ENCODE data around the gene FGF4. TPM values are rescaled to one million over a fixed set of nuclear protein-coding genes. Genes with fewer than 3 reads are reported as not detected.

The FGF4 gene
- total and polyA plus RNA-seq, 7 donors: not detected

DNA sequence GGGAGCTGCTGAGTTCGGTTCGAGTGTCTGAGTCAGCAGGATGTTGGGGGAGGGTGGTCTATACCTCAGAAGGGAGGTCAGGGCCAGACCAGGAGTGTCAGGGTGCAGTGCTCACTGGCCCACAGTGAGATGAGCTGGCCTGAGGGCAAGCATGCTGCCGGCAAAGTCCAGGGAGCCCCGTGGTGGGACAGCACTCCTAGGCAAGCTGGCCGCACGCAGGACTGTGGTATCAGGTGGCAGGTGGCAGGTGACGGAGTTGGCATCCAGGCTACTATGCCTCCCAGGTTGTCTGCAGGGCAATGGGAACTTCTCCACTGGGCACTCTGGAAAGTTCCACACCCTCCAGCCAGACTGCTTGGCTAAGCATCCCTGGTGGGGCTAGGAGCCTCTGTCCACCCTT is 39.3 kb upstream of the FGF4 start:
- no peaks in the 10 kb centered on the region for H3K4me1 ChIP-seq
- intact Hi-C loops (cut with DNase I): no loop called here
- H3K4me3 ChIP-seq: no peak overlapping the region
- 76 to 84% (median 81%) methylated on average over 7 of the region's 7 CpGs for WGBS, 3 donors
- H3K27me3 ChIP-seq (ENCODE audit: insufficient read depth in 3 of 3, low read length in 2 of 3): peaks cover 6 to 40% (median 29%) of the 10 kb centered on the region in 3 donors
- no peaks in the 10 kb centered on the region for H3K9me3 ChIP-seq
- H3K36me3 ChIP-seq (ENCODE audit: insufficient read depth in 1 of 2, low read depth in 1 of 2): no peaks in the 10 kb centered on the region
- ATAC-seq: no peak
- TF ChIP-seq, protein P1, sequence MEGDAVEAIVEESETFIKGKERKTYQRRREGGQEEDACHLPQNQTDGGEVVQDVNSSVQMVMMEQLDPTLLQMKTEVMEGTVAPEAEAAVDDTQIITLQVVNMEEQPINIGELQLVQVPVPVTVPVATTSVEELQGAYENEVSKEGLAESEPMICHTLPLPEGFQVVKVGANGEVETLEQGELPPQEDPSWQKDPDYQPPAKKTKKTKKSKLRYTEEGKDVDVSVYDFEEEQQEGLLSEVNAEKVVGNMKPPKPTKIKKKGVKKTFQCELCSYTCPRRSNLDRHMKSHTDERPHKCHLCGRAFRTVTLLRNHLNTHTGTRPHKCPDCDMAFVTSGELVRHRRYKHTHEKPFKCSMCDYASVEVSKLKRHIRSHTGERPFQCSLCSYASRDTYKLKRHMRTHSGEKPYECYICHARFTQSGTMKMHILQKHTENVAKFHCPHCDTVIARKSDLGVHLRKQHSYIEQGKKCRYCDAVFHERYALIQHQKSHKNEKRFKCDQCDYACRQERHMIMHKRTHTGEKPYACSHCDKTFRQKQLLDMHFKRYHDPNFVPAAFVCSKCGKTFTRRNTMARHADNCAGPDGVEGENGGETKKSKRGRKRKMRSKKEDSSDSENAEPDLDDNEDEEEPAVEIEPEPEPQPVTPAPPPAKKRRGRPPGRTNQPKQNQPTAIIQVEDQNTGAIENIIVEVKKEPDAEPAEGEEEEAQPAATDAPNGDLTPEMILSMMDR (IDR thresholded peaks at IDR 0.05): no peak
- no peak overlapping the region for H3K27ac ChIP-seq
- DNase-seq: no peak

DNA sequence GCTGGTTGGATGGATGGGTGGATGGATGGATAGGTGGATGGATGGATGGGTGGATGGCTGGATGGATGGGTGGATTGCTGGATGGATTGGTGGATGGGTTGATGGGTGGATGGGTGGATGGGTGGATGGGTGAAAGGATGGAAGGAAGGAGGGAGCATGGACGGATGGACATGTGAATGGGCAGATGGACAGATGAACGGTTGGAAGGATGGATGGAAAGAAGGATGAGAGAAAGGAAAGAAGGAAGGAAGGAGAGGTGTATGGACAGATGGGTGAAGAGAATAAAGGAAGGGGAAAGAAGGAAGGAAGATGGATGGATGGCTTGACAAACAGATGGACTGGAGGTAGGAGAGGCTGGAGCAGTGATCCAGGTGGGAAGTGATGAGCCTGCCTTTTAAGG is 38.7 kb upstream of the FGF4 start:
- no peaks in the 10 kb centered on the region for H3K4me1 ChIP-seq
- no peaks in the 10 kb centered on the region for H3K36me3 ChIP-seq (ENCODE audit: insufficient read depth in 1 of 2, low read depth in 1 of 2)
- H3K27me3 ChIP-seq (ENCODE audit: insufficient read depth in 3 of 3, low read length in 2 of 3): peaks cover 6 to 36% (median 29%) of the 10 kb centered on the region in 3 donors
- H3K27ac ChIP-seq: no peak overlapping the region
- intact Hi-C loops (cut with DNase I): no loop called here
- WGBS, 3 donors: 83 to 96% (median 95%) methylated on average over 2 of the region's 2 CpGs
- no peak for ATAC-seq
- no peak overlapping the region for H3K4me3 ChIP-seq
- H3K9me3 ChIP-seq: no peaks in the 10 kb centered on the region
- TF ChIP-seq, protein P1 (IDR thresholded peaks at IDR 0.05): no peak
- DNase-seq: no peak

DNA sequence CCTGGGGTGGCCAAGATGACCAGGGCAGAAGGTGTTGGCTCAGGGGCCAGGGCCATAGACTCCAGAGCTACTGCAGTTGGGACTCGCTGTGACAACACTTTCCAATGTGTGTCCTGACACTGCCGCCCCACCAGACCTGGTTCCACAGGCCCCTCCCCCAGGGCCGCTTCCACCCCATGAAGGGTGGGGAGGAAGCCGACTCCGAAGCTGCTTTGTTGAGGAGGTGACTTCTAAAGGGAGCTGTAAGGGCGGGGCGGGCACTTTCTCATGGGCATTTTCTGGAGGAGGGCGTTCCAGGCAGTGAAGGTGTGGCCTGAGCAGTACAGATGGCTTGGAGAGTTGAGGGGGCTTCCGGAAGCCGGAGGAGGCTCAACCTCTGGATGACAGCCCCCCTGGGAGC is 37.8 kb upstream of the FGF4 start:
- intact Hi-C loops (cut with DNase I): no loop called here
- H3K36me3 ChIP-seq (ENCODE audit: insufficient read depth in 1 of 2, low read depth in 1 of 2): no peaks in the 10 kb centered on the region
- peaks cover 0 to 33% (median 22%) of the 10 kb centered on the region in 3 donors for H3K27me3 ChIP-seq (ENCODE audit: insufficient read depth in 3 of 3, low read length in 2 of 3)
- TF ChIP-seq, protein P1 (IDR thresholded peaks at IDR 0.05): no peak
- no peaks in the 10 kb centered on the region for H3K9me3 ChIP-seq
- WGBS, 3 donors: 64 to 73% (median 72%) methylated on average over 10 of the region's 10 CpGs
- no peak overlapping the region for H3K27ac ChIP-seq
- no peak overlapping the region for H3K4me3 ChIP-seq
- no peaks in the 10 kb centered on the region for H3K4me1 ChIP-seq
- ATAC-seq: no peak
- no peak for DNase-seq

DNA sequence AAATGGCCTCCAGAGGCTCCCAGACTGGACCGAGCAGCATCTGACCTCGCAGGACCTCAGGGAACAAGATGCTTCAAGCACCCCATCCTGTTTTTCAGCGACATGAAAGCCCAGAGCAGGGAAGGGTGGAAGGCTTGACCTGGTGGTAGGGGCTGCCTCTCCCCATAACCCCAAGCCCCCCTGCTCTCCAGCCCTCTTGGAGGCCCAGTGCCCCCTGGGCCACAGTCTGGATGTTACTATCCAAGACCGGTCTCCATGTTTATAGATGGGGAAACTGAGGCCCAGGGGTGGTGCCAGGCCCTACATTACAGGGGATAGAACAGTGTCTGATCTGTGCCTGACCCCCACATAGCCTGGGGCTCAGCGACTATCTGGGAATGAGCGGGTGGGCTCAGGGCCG is 37.1 kb upstream of the FGF4 start:
- H3K36me3 ChIP-seq (ENCODE audit: insufficient read depth in 1 of 2, low read depth in 1 of 2): no peaks in the 10 kb centered on the region
- DNase-seq (no peak), ATAC-seq (no peak)
- TF ChIP-seq, protein P1 (IDR thresholded peaks at IDR 0.05): no peak
- H3K9me3 ChIP-seq: no peaks in the 10 kb centered on the region
- no peaks in the 10 kb centered on the region for H3K4me1 ChIP-seq
- H3K27ac ChIP-seq: no peak overlapping the region
- intact Hi-C loops (cut with DNase I): no loop called here
- 86 to 90% (median 87%) methylated on average over 7 of the region's 7 CpGs for WGBS, 3 donors
- no peak overlapping the region for H3K4me3 ChIP-seq
- peaks cover 0 to 29% (median 16%) of the 10 kb centered on the region in 3 donors for H3K27me3 ChIP-seq (ENCODE audit: insufficient read depth in 3 of 3, low read length in 2 of 3)

DNA sequence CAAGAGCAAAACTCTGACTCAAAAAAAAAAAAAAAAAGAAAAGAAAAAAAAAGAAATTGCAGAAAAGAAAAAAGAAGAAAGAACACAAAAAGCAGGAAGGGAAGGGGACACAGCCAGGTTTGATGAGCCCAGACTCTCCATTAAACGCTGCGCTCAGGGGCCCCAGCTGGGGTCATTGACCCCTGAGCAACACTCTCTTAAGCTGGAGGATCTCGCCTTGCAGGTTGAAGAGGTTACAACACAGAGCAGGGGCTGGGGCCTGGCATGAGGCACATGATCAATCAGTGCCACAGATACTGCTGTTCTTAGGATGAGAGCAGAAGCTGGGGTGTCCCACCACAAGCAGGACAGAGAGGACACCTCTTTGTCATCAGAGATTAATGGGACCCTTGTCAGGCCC is 36.3 kb upstream of the FGF4 start:
- Histone ChIP-seq H3K4me1 (no peaks in the 10 kb centered on the region), H3K9me3 (no peaks in the 10 kb centered on the region), H3K4me3 (no peak overlapping the region), H3K27me3 (ENCODE audit: insufficient read depth in 3 of 3, low read length in 2 of 3) (peaks cover 0 to 21% (median 10%) of the 10 kb centered on the region in 3 donors), H3K27ac (no peak overlapping the region), H3K36me3 (ENCODE audit: insufficient read depth in 1 of 2, low read depth in 1 of 2) (no peaks in the 10 kb centered on the region)
- 41 to 56% (median 51%) methylated on average over 3 of the region's 3 CpGs for WGBS, 3 donors
- no peak for DNase-seq
- TF ChIP-seq, protein P1 (IDR thresholded peaks at IDR 0.05): no peak
- intact Hi-C loops (cut with DNase I): no loop called here
- no peak for ATAC-seq
